Measurements from ENCODE around the gene MUC20.
"Not testable (repeated sequence)": the region's sequence is repeated elsewhere in the genome, so short reads cannot be mapped to it uniquely, and the experiment has no call there.

The MUC20 gene

DNA sequence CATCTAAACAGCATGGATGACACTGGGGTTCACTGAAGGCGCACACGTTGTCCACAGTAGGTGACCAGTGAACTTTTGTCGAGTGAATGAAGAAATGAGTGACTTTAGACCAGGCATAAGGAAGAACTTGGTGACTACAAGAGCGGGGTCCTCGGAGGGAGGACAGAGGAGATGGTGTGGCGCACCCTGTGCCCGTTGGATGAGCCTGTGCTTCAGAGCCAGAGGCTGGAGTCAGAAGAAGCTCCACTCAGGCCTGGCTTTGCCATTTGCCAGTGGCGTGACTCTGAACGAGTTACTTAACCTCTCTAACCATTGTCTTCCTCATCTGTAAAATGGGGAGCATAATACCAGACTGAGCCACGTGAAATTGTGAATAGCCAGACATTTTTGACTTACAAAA is 48.8 kb downstream of the MUC20 start:
- H4K12ac ChIP-seq (ENCODE audit: low read depth, low read length) = no peak overlapping the region
- no peaks in the 10 kb centered on the region for H3K79me1 ChIP-seq (ENCODE audit: low read length)
- H3K4ac ChIP-seq (ENCODE audit: low read depth, low read length) = no peak overlapping the region
- no peaks in the 10 kb centered on the region for H3K79me2 ChIP-seq (ENCODE audit: control insufficient read depth, insufficient read depth, low read length, poor library complexity)
- H3K9me3 ChIP-seq (ENCODE audit: insufficient read depth, low read depth, low read length) = peaks cover 20% of the 10 kb centered on the region
- no peak overlapping the region for H2BK120ac ChIP-seq (ENCODE audit: insufficient read depth, low read length, poor library complexity)
- H3K27ac ChIP-seq (ENCODE audit: low read depth, low read length) = no peak overlapping the region
- no peak overlapping the region for H2AFZ ChIP-seq (ENCODE audit: insufficient read depth, low read length, poor library complexity)
- no peaks in the 10 kb centered on the region for H3K4me1 ChIP-seq (ENCODE audit: control insufficient read depth in 1 of 2, insufficient read depth in 2 of 2, low read length in 2 of 2)
- no peak overlapping the region for H2AK5ac ChIP-seq (ENCODE audit: low read length)
- no peak overlapping the region for H3K9ac ChIP-seq (ENCODE audit: low read length)
- no peak overlapping the region for H3K18ac ChIP-seq (ENCODE audit: low read length)
- H4K8ac ChIP-seq (ENCODE audit: low read depth, low read length) = no peak overlapping the region
- no peak overlapping the region for H3K4me2 ChIP-seq (ENCODE audit: low read length)
- no peak overlapping the region for H3K4me3 ChIP-seq (ENCODE audit: low read depth, low read length)
- H4K91ac ChIP-seq (ENCODE audit: low read depth, low read length) = no peak overlapping the region
- no peak overlapping the region for H3K14ac ChIP-seq (ENCODE audit: low read length)
- H3K23ac ChIP-seq (ENCODE audit: low read length) = no peak overlapping the region
- DNase-seq = no peak
- no peaks in the 10 kb centered on the region for H3K27me3 ChIP-seq (ENCODE audit: insufficient read depth, low read length)
- H3K36me3 ChIP-seq (ENCODE audit: control insufficient read depth in 1 of 2, insufficient read depth in 2 of 2, low read length in 2 of 2) = no peaks in the 10 kb centered on the region
- no peak overlapping the region for H2BK12ac ChIP-seq (ENCODE audit: low read length)
- no peak overlapping the region for H2BK5ac ChIP-seq (ENCODE audit: low read depth, low read length, poor library complexity)
- no CpG with 5 or more reads among the region's 10 CpGs for WGBS (ENCODE audit: extremely low coverage, insufficient coverage, insufficient read length)

DNA sequence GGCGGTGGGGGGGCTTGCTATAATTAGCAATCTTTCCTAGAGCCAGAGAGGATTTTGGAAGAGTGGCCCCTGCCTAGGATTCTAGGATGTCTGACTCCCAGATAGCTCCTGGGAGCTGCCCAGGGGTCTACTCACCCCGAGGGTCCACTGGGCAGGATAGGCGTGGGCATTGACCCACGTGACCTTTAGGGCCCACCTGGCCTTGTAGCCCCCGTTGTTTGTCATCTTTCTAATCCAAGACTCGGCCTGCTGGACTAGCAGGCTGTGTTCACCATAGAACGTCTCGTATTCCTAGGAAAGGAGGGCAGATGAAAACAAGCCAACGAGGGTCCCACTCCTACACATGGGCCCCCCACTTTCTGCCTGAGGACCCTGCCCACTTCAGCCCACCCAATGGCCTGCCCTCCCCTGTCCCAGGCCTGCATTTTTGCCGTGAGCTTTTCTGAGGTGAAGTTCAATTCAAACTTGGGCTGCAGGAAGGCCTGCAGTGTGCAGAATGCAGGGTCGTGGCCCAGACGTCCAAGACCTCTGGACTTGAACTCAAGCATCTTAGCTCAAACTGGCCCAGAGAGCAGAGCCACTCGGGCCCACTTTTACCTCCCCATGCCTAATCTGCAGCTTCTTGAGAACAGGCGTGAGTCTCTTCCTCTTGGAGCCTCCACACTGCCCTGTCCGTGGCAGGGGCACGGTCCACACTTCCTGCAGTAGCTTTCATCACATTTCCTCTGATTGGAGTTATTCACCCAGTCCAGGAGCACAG is 49.5 kb downstream of the MUC20 start:
- Histone ChIP-seq H3K9ac (ENCODE audit: low read length) (no peak overlapping the region), H3K9me3 (ENCODE audit: insufficient read depth, low read depth, low read length) (peaks cover 20% of the 10 kb centered on the region), H2BK12ac (ENCODE audit: low read length) (no peak overlapping the region), H2AK5ac (ENCODE audit: low read length) (no peak overlapping the region), H4K12ac (ENCODE audit: low read depth, low read length) (no peak overlapping the region), H2BK5ac (ENCODE audit: low read depth, low read length, poor library complexity) (no peak overlapping the region), H3K79me2 (ENCODE audit: control insufficient read depth, insufficient read depth, low read length, poor library complexity) (no peaks in the 10 kb centered on the region), H3K79me1 (ENCODE audit: low read length) (no peaks in the 10 kb centered on the region), H3K4ac (ENCODE audit: low read depth, low read length) (no peak overlapping the region), H3K23ac (ENCODE audit: low read length) (no peak overlapping the region), H3K14ac (ENCODE audit: low read length) (no peak overlapping the region), H3K4me2 (ENCODE audit: low read length) (no peak overlapping the region), H3K4me1 (ENCODE audit: control insufficient read depth in 1 of 2, insufficient read depth in 2 of 2, low read length in 2 of 2) (no peaks in the 10 kb centered on the region), H4K8ac (ENCODE audit: low read depth, low read length) (no peak overlapping the region), H3K36me3 (ENCODE audit: control insufficient read depth in 1 of 2, insufficient read depth in 2 of 2, low read length in 2 of 2) (no peaks in the 10 kb centered on the region), H3K27ac (ENCODE audit: low read depth, low read length) (no peak overlapping the region), H4K91ac (ENCODE audit: low read depth, low read length) (no peak overlapping the region), H2BK120ac (ENCODE audit: insufficient read depth, low read length, poor library complexity) (no peak overlapping the region), H2AFZ (ENCODE audit: insufficient read depth, low read length, poor library complexity) (no peak overlapping the region), H3K4me3 (ENCODE audit: low read depth, low read length) (no peak overlapping the region), H3K27me3 (ENCODE audit: insufficient read depth, low read length) (no peaks in the 10 kb centered on the region), H3K18ac (ENCODE audit: low read length) (no peak overlapping the region)
- DNase-seq = no peak
- no CpG with 5 or more reads among the region's 16 CpGs for WGBS (ENCODE audit: extremely low coverage, insufficient coverage, insufficient read length)

DNA sequence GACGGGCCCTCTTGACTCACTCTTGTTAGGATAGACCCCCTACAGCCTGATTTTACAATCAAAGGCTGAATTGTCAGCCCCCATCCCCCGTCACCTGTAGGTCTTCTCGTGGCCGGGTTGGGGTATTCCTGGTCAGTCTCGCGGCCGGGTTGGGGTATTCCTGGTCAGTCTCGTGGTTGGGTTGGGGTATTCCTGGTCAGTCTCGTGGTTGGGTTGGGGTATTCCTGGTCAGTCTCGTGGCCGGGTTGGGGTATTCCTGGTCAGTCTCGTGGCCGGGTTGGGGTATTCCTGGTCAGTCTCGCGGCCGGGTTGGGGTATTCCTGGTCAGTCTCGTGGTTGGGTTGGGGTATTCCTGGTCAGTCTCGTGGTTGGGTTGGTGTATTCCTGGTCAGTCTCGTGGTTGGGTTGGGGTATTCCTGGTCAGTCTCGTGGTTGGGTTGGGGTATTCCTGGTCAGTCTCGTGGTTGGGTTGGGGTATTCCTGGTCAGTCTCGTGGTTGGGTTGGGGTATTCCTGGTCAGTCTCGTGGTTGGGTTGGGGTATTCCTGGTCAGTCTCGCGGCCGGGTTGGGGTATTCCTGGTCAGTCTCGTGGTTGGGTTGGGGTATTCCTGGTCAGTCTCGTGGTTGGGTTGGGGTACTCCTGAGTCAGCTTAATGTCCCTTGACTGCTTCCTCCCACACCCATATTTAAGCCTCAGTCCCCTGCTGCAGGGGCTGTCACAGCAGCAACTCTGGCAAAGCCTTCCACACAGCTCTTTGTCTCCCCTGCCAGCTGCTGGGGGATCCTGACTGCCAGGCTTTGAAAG is 50.3 kb downstream of the MUC20 start:
- no CpG with 5 or more reads among the region's 28 CpGs for WGBS (ENCODE audit: extremely low coverage, insufficient coverage, insufficient read length)
- not testable (repeated sequence) for H3K4me2 ChIP-seq (ENCODE audit: low read length); H3K9ac ChIP-seq (ENCODE audit: low read length); H3K27ac ChIP-seq (ENCODE audit: low read depth, low read length); H3K79me2 ChIP-seq (ENCODE audit: control insufficient read depth, insufficient read depth, low read length, poor library complexity); H2AFZ ChIP-seq (ENCODE audit: insufficient read depth, low read length, poor library complexity); H3K14ac ChIP-seq (ENCODE audit: low read length); H2AK5ac ChIP-seq (ENCODE audit: low read length); H3K18ac ChIP-seq (ENCODE audit: low read length); H3K36me3 ChIP-seq (ENCODE audit: control insufficient read depth in 1 of 2, insufficient read depth in 2 of 2, low read length in 2 of 2); H4K91ac ChIP-seq (ENCODE audit: low read depth, low read length); H3K79me1 ChIP-seq (ENCODE audit: low read length); H4K8ac ChIP-seq (ENCODE audit: low read depth, low read length); H2BK12ac ChIP-seq (ENCODE audit: low read length); H3K23ac ChIP-seq (ENCODE audit: low read length); H2BK120ac ChIP-seq (ENCODE audit: insufficient read depth, low read length, poor library complexity); DNase-seq; H3K4me3 ChIP-seq (ENCODE audit: low read depth, low read length); H3K4ac ChIP-seq (ENCODE audit: low read depth, low read length); H4K12ac ChIP-seq (ENCODE audit: low read depth, low read length); H3K4me1 ChIP-seq (ENCODE audit: control insufficient read depth in 1 of 2, insufficient read depth in 2 of 2, low read length in 2 of 2); H3K27me3 ChIP-seq (ENCODE audit: insufficient read depth, low read length); H2BK5ac ChIP-seq (ENCODE audit: low read depth, low read length, poor library complexity)
- H3K9me3 ChIP-seq (ENCODE audit: insufficient read depth, low read depth, low read length) = peaks cover 20% of the 10 kb centered on the region

DNA sequence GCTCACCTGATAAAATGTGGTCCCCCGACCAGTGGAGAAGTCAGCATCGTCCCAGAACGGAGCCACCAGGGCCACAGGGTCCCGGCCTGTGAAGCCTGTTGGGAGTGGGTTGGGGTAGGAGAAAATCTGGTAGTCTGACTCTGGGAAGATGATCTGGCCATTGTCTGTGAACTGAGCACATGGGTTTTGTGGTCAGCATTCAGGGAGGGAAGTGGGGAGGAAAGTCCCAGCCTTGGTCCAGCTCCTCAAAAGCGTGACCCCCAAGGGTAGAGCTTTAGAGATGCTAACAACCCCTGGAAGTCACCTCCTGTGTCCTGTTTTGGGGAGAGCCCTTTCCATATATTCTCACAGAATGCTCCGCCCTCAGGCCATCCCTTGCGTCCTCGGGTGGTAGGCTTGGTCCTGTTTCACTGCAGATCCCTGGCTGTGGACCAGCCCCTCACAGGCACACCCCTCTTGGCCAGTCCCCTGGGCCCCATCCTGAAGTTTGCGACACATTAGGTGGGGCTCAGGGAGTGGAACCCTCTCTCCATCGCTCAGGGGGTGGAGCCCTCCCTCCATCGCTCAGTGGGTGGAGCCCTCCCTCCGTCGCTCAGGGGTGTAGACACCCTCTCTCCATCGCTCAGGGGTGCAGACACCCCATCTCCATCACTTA is 51.0 kb downstream of the MUC20 start:
- no CpG with 5 or more reads among the region's 14 CpGs for WGBS (ENCODE audit: extremely low coverage, insufficient coverage, insufficient read length)

More for the DNA sequence above, 51.0 kb downstream of the MUC20 start:
- no peak overlapping the region for H2BK12ac ChIP-seq (ENCODE audit: low read length)
- no peaks in the 10 kb centered on the region for H3K4me1 ChIP-seq (ENCODE audit: control insufficient read depth in 1 of 2, insufficient read depth in 2 of 2, low read length in 2 of 2)
- no peak overlapping the region for H3K4ac ChIP-seq (ENCODE audit: low read depth, low read length)
- H3K9me3 ChIP-seq (ENCODE audit: insufficient read depth, low read depth, low read length) = peaks cover 17% of the 10 kb centered on the region
- no peak overlapping the region for H4K12ac ChIP-seq (ENCODE audit: low read depth, low read length)
- no peak overlapping the region for H3K18ac ChIP-seq (ENCODE audit: low read length)
- no peaks in the 10 kb centered on the region for H3K79me2 ChIP-seq (ENCODE audit: control insufficient read depth, insufficient read depth, low read length, poor library complexity)
- H4K8ac ChIP-seq (ENCODE audit: low read depth, low read length) = no peak overlapping the region
- H3K9ac ChIP-seq (ENCODE audit: low read length) = no peak overlapping the region
- H2AFZ ChIP-seq (ENCODE audit: insufficient read depth, low read length, poor library complexity) = no peak overlapping the region
- H2AK5ac ChIP-seq (ENCODE audit: low read length) = no peak overlapping the region
- H3K4me2 ChIP-seq (ENCODE audit: low read length) = no peak overlapping the region
- no peaks in the 10 kb centered on the region for H3K36me3 ChIP-seq (ENCODE audit: control insufficient read depth in 1 of 2, insufficient read depth in 2 of 2, low read length in 2 of 2)
- DNase-seq = no peak
- H3K4me3 ChIP-seq (ENCODE audit: low read depth, low read length) = no peak overlapping the region
- H3K14ac ChIP-seq (ENCODE audit: low read length) = no peak overlapping the region
- H4K91ac ChIP-seq (ENCODE audit: low read depth, low read length) = no peak overlapping the region
- H2BK5ac ChIP-seq (ENCODE audit: low read depth, low read length, poor library complexity) = no peak overlapping the region
- no peaks in the 10 kb centered on the region for H3K79me1 ChIP-seq (ENCODE audit: low read length)
- H3K27me3 ChIP-seq (ENCODE audit: insufficient read depth, low read length) = no peaks in the 10 kb centered on the region
- H3K23ac ChIP-seq (ENCODE audit: low read length) = no peak overlapping the region
- no peak overlapping the region for H3K27ac ChIP-seq (ENCODE audit: low read depth, low read length)
- no peak overlapping the region for H2BK120ac ChIP-seq (ENCODE audit: insufficient read depth, low read length, poor library complexity)
